ENCODE data around the gene DNAJC25. TPM values are rescaled to one million over a fixed set of nuclear protein-coding genes. Genes with fewer than 3 reads are reported as not detected.

Gene DNAJC25
- total RNA-seq = 6.5 to 9.1 TPM (median 6.9 TPM) in 3 replicates
- long read RNA-seq, transcript DNAJC25-201 (4 exons, 2,268 nt) = major isoform, 11 of 13 reads
- long read RNA-seq, partial matches to known transcripts = 0 of 13 reads
- long read RNA-seq, other reads (novel, unspliced or antisense) = 0 of 13 reads

DNA sequence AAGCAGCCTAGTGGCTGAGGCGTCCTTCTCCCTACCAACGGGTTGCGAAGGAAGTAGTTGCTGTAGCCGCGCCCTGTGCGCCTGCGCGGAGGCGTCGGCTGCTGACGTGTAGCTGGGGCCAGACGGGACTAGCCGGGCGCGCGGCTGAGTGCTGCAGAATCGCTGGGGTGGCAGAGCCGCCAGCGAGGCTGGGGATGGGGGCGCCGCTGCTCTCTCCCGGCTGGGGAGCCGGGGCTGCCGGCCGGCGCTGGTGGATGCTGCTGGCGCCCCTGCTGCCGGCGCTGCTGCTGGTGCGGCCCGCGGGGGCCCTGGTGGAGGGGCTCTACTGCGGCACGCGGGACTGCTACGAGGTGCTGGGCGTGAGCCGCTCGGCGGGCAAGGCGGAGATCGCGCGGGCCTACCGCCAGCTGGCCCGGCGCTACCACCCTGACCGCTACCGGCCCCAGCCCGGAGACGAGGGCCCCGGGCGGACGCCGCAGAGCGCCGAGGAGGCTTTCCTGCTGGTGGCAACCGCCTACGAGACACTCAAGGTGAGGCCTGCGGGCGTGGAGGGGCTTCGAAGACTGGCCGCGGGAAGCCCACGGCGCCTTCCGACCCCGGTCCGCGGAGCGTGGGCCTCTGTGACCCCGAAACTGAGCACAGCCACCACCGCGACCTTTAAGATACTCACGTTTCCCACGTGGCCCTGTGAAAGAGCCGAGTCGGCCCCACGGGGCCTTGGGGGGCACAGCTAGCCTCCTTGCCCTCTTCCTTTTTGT lies at the start of gene DNAJC25:
Gene DNAJC25 (plus strand): TSS at position 121 of the 758 bp plus-strand sequence. CDS start 74 bp downstream, at position 195.
- TF ChIP-seq, protein P1, sequence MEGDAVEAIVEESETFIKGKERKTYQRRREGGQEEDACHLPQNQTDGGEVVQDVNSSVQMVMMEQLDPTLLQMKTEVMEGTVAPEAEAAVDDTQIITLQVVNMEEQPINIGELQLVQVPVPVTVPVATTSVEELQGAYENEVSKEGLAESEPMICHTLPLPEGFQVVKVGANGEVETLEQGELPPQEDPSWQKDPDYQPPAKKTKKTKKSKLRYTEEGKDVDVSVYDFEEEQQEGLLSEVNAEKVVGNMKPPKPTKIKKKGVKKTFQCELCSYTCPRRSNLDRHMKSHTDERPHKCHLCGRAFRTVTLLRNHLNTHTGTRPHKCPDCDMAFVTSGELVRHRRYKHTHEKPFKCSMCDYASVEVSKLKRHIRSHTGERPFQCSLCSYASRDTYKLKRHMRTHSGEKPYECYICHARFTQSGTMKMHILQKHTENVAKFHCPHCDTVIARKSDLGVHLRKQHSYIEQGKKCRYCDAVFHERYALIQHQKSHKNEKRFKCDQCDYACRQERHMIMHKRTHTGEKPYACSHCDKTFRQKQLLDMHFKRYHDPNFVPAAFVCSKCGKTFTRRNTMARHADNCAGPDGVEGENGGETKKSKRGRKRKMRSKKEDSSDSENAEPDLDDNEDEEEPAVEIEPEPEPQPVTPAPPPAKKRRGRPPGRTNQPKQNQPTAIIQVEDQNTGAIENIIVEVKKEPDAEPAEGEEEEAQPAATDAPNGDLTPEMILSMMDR (IDR thresholded peaks at IDR 0.05) = peak; percentile 43
- no peaks in the 10 kb centered on the region for H3K36me3 Mint-ChIP-seq (ENCODE audit: low read depth)
- DNase-seq (ENCODE audit: low spot score) = peak; percentile 99
- peaks cover 47% of the 10 kb centered on the region for H3K4me1 Mint-ChIP-seq (ENCODE audit: low read depth)
- H3K27me3 Mint-ChIP-seq (ENCODE audit: low read depth) = no peaks in the 10 kb centered on the region
- peak within 1 kb of the TSS; percentile 89 for H3K27ac Mint-ChIP-seq (ENCODE audit: unreplicated experiment)
- no peaks in the 10 kb centered on the region for H3K9me3 Mint-ChIP-seq (ENCODE audit: low read depth)
- H3K4me3 Mint-ChIP-seq (ENCODE audit: unreplicated experiment) = peak within 1 kb of the TSS; percentile 98

DNA sequence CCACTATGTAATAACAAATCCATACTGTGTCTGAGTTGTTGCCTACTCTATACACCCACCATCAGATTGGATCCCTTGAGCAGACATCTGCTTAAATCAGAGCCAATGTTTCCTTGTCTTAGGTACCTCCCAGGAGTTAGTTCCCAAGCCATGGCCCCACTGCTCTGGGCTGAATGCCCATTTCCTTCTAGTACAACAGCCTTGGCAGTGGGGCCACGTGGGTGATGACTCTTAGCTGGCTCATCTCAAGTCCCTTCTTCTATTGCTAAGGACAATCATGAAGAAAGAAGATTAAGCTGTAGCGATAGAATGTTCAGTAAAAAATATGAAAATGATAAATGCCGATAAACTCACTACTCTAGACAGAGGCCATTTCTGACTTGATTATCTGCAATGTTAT lies 48.2 kb upstream of the DNAJC25 start:
- H3K4me1 Mint-ChIP-seq (ENCODE audit: low read depth) = no peaks in the 10 kb centered on the region
- no peak for DNase-seq (ENCODE audit: low spot score)
- no peaks in the 10 kb centered on the region for H3K27me3 Mint-ChIP-seq (ENCODE audit: low read depth)
- no peak overlapping the region for H3K27ac Mint-ChIP-seq (ENCODE audit: unreplicated experiment)
- H3K36me3 Mint-ChIP-seq (ENCODE audit: low read depth) = peaks cover 9% of the 10 kb centered on the region
- TF ChIP-seq, protein P1 (IDR thresholded peaks at IDR 0.05) = no peak
- no peaks in the 10 kb centered on the region for H3K9me3 Mint-ChIP-seq (ENCODE audit: low read depth)
- H3K4me3 Mint-ChIP-seq (ENCODE audit: unreplicated experiment) = no peak overlapping the region

DNA sequence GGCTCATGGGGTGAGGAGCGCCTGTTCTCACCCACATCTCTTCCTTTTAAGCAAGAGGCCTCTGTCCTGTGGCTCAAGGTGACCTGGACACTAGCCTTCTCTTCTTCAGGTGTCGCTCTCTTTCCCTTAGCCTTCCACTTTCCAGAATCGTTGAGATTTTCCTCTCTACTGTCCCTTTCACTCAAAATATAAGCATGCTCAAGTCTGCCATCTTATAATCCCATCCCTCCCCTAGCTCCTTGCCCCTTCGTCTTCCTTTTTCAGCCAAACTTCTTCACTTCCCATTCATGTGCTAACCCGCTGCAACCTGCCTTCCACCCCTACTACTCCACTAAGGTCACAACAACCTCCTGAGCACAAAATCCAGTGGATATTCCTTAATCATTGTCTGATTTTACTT lies 44.8 kb upstream of the DNAJC25 start:
- TF ChIP-seq, protein P1 (IDR thresholded peaks at IDR 0.05) = no peak
- Mint-ChIP-seq H3K36me3 (ENCODE audit: low read depth) (peaks cover 3% of the 10 kb centered on the region), H3K9me3 (ENCODE audit: low read depth) (no peaks in the 10 kb centered on the region), H3K27ac (ENCODE audit: unreplicated experiment) (no peak overlapping the region), H3K4me1 (ENCODE audit: low read depth) (no peaks in the 10 kb centered on the region), H3K27me3 (ENCODE audit: low read depth) (no peaks in the 10 kb centered on the region), H3K4me3 (ENCODE audit: unreplicated experiment) (no peak overlapping the region)
- no peak for DNase-seq (ENCODE audit: low spot score)

DNA sequence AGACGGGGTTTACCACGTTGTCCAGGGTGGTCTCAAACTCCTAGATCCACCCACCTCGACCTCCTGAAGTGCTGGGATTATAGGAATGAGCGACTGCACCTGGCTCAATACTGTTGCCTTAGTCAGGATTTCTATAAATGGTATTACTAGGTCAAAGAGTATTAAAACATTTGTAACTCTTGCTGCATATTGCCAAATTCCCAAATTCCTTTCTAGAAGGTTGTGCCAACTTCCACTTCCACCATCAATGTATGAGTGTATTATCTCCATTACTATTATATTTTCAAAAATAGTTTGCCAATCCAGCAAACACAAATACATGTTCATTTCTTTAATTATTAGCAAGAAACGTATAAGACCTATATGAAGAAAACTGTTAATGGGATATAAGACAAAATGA lies 42.3 kb upstream of the DNAJC25 start:
- H3K4me3 Mint-ChIP-seq (ENCODE audit: unreplicated experiment) = no peak overlapping the region
- TF ChIP-seq, protein P1 (IDR thresholded peaks at IDR 0.05) = no peak
- no peaks in the 10 kb centered on the region for H3K4me1 Mint-ChIP-seq (ENCODE audit: low read depth)
- peaks cover 3% of the 10 kb centered on the region for H3K36me3 Mint-ChIP-seq (ENCODE audit: low read depth)
- H3K27me3 Mint-ChIP-seq (ENCODE audit: low read depth) = no peaks in the 10 kb centered on the region
- no peaks in the 10 kb centered on the region for H3K9me3 Mint-ChIP-seq (ENCODE audit: low read depth)
- DNase-seq (ENCODE audit: low spot score) = no peak
- no peak overlapping the region for H3K27ac Mint-ChIP-seq (ENCODE audit: unreplicated experiment)

DNA sequence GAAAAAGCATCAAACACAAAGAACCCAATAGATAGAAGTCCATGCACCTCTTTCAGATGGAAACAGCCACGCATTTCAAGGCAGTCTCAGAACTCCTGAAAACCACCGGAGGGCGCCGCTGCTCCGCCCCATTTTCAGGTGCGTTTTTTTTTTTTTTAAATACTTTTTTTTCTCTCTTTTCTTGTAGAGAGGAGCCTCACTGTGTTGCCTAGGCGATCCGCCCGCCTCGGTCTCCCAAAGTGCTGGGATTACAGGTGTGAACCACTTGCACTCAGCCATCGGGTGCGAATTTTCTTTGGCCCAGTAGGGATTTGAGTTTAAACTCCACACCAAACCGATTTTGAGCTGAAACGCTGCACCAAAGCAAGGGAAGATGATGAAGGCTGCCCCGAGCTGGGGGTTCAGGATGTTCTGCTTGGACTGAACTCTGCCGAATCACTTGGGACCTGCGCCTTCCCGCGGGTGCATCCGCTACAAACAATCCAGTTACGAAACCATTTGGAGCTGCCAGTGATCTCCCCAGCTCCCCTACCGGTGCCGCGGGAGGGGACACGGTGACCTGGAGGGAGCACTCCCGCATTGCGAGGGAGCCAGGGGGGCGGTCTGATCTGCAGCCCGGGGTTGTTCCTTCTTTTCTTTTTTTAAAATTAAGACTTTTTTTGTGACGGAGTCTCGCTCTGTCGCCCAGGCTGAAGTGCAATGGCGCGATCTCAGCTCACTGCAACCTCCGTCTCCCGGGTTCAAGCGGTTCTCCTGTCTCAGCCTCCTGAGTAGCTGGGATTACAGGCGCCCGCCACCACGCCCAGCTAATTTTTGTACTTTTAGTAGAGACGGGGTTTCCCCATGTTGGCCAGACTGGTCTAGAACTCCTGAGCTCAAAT lies 33.0 kb upstream of the DNAJC25 start:
- H3K27me3 Mint-ChIP-seq (ENCODE audit: low read depth) = no peaks in the 10 kb centered on the region
- peaks cover 32% of the 10 kb centered on the region for H3K4me1 Mint-ChIP-seq (ENCODE audit: low read depth)
- H3K4me3 Mint-ChIP-seq (ENCODE audit: unreplicated experiment) = peak overlapping the region; percentile 94
- H3K27ac Mint-ChIP-seq (ENCODE audit: unreplicated experiment) = peak overlapping the region; percentile 57
- DNase-seq (ENCODE audit: low spot score) = no peak
- H3K9me3 Mint-ChIP-seq (ENCODE audit: low read depth) = peaks cover 3% of the 10 kb centered on the region
- peaks cover 2% of the 10 kb centered on the region for H3K36me3 Mint-ChIP-seq (ENCODE audit: low read depth)
- TF ChIP-seq, protein P1 (IDR thresholded peaks at IDR 0.05) = peak; percentile 84

All from chondrocyte (in vitro differentiated cells).